Measurements from ENCODE around the gene TP53RK. TPM values are rescaled to one million over a fixed set of nuclear protein-coding genes. Genes with fewer than 3 reads are reported as not detected.

The TP53RK gene
- polyA plus RNA-seq, 1 experiment = 14.3 TPM

- ChIA-PET POLR2A (no interaction called here), CTCF (no interaction called here)
- DNase-seq (ENCODE audit: low read depth, low spot score) = no peak
- no peak overlapping the region for H3K27ac ChIP-seq (ENCODE audit: low read depth, low read length)
- H3K9me3 ChIP-seq (ENCODE audit: control insufficient read depth, insufficient read depth, low read length) = peaks cover 4% of the 10 kb centered on the region; the same call in 1 of the 2 replicates
- TF ChIP-seq CTCF (IDR thresholded peaks at IDR 0.05; ENCODE audit: low read depth, low read length) = no peak
- no peak overlapping the region for H3K4me3 ChIP-seq (ENCODE audit: low read depth, low read length)
- H3K27me3 ChIP-seq (ENCODE audit: control insufficient read depth, insufficient read depth, low read length) = no peaks in the 10 kb centered on the region
These were observed 22.9 kb downstream of the TP53RK start for GRCh38 chr20:46666306-46666705.

GRCh38 chr20:46665602-46666001 is 23.6 kb downstream of the TP53RK start:
- Histone ChIP-seq H3K4me3 (ENCODE audit: low read depth, low read length) (no peak overlapping the region), H3K27me3 (ENCODE audit: control insufficient read depth, insufficient read depth, low read length) (no peaks in the 10 kb centered on the region), H3K27ac (ENCODE audit: low read depth, low read length) (no peak overlapping the region), H3K9me3 (ENCODE audit: control insufficient read depth, insufficient read depth, low read length) (peaks cover 4% of the 10 kb centered on the region; the same call in 1 of the 2 replicates)
- TF ChIP-seq CTCF (IDR thresholded peaks at IDR 0.05; ENCODE audit: low read depth, low read length) = no peak
- no peak for DNase-seq (ENCODE audit: low read depth, low spot score)
- POLR2A ChIA-PET = no interaction called here
- CTCF ChIA-PET = no interaction called here

GRCh38 chr20:46663531-46663930 is 25.7 kb downstream of the TP53RK start:
- Histone ChIP-seq H3K27me3 (ENCODE audit: control insufficient read depth, insufficient read depth, low read length) (no peaks in the 10 kb centered on the region), H3K9me3 (ENCODE audit: control insufficient read depth, insufficient read depth, low read length) (no peaks in the 10 kb centered on the region), H3K4me3 (ENCODE audit: low read depth, low read length) (no peak overlapping the region), H3K27ac (ENCODE audit: low read depth, low read length) (no peak overlapping the region)
- no peak for TF ChIP-seq CTCF (IDR thresholded peaks at IDR 0.05; ENCODE audit: low read depth, low read length)
- ChIA-PET CTCF (no interaction called here), POLR2A (no interaction called here)
- DNase-seq (ENCODE audit: low read depth, low spot score) = no peak

- no peak for DNase-seq (ENCODE audit: low read depth, low spot score)
- Histone ChIP-seq H3K9me3 (ENCODE audit: control insufficient read depth, insufficient read depth, low read length) (no peaks in the 10 kb centered on the region), H3K4me3 (ENCODE audit: low read depth, low read length) (no peak overlapping the region), H3K27ac (ENCODE audit: low read depth, low read length) (no peak overlapping the region), H3K27me3 (ENCODE audit: control insufficient read depth, insufficient read depth, low read length) (no peaks in the 10 kb centered on the region)
- TF ChIP-seq CTCF (IDR thresholded peaks at IDR 0.05; ENCODE audit: low read depth, low read length) = no peak
- ChIA-PET CTCF (no interaction called here), POLR2A (no interaction called here)
These were observed 27.6 kb downstream of the TP53RK start for GRCh38 chr20:46661659-46662058.

- TF ChIP-seq CTCF (IDR thresholded peaks at IDR 0.05; ENCODE audit: low read depth, low read length) = no peak
- Histone ChIP-seq H3K9me3 (ENCODE audit: control insufficient read depth, insufficient read depth, low read length) (no peaks in the 10 kb centered on the region), H3K27me3 (ENCODE audit: control insufficient read depth, insufficient read depth, low read length) (no peaks in the 10 kb centered on the region), H3K4me3 (ENCODE audit: low read depth, low read length) (no peak overlapping the region), H3K27ac (ENCODE audit: low read depth, low read length) (no peak overlapping the region)
- CTCF ChIA-PET = no interaction called here
- no peak for DNase-seq (ENCODE audit: low read depth, low spot score)
- POLR2A ChIA-PET = no interaction called here
These were observed 28.8 kb downstream of the TP53RK start for GRCh38 chr20:46660487-46660886.
